Mesendoderm (in vitro differentiated cells): ENCODE measurements around the gene FH.

Experiments
- DNase-seq: peaks from one replicate; pipeline ENCODE4 v3.0.0; 2013
- H2AK5ac ChIP-seq: 2 replicates; pipeline ENCODE4 v1.6.1; 2013; ENCODE audit warnings: low read length, inconsistent platforms
- H2BK120ac ChIP-seq: 2 replicates; pipeline ENCODE4 v1.6.1; 2013; ENCODE audit warnings: low read depth, mild to moderate bottlenecking, low read length, moderate library complexity, mixed read lengths
- H2BK15ac ChIP-seq: replicated peaks from 2 replicates; pipeline ENCODE4 v1.6.1; 2013; ENCODE audit warnings: low read depth, mild to moderate bottlenecking, moderate library complexity
- H2BK5ac ChIP-seq: 2 replicates; pipeline ENCODE4 v1.6.1; 2013; ENCODE audit warnings: low read length, inconsistent platforms
- H3K18ac ChIP-seq: 2 replicates; pipeline ENCODE4 v1.6.1; 2013; ENCODE audit warnings: mild to moderate bottlenecking, low read length, mixed read lengths
- H3K23ac ChIP-seq: one replicate; pipeline ENCODE4 v1.6.1; 2013; ENCODE audit warnings: low read length
- H3K27ac ChIP-seq: 2 replicates; pipeline ENCODE4 v1.5.1; 2013; ENCODE audit warnings: low read depth, mild to moderate bottlenecking, inconsistent platforms, low read length, moderate library complexity
- H3K27me3 ChIP-seq: 2 replicates; pipeline ENCODE4 v1.6.1; 2013; ENCODE audit warnings: low read length, control low read depth, mild to moderate bottlenecking, inconsistent platforms; ENCODE audit not compliant: insufficient read depth, poor library complexity
- H3K36me3 ChIP-seq: 2 replicates; pipeline ENCODE4 v1.6.1; 2013; ENCODE audit warnings: low read length, inconsistent platforms; ENCODE audit not compliant: control insufficient read depth, insufficient read depth
- H3K4ac ChIP-seq: one replicate; pipeline ENCODE4 v1.6.1; 2013; ENCODE audit warnings: low read depth, mild to moderate bottlenecking, low read length, moderate library complexity
- H3K4me1 ChIP-seq: 2 replicates; pipeline ENCODE4 v1.6.1; 2013; ENCODE audit warnings: low read depth, low read length, inconsistent platforms; ENCODE audit not compliant: control insufficient read depth
- H3K4me2 ChIP-seq: 2 replicates; pipeline ENCODE4 v1.6.1; 2013; ENCODE audit warnings: low read length
- H3K4me3 ChIP-seq: 2 replicates; pipeline ENCODE4 v1.5.1; 2013; ENCODE audit warnings: mild to moderate bottlenecking, low read length
- H3K56ac ChIP-seq: one replicate; pipeline ENCODE4 v1.6.1; 2013; ENCODE audit warnings: low read length
- H3K79me1 ChIP-seq: 2 replicates; pipeline ENCODE4 v1.6.1; 2013; ENCODE audit warnings: low read length, inconsistent platforms
- H3K79me2 ChIP-seq: 2 replicates; pipeline ENCODE4 v1.6.1; 2013; ENCODE audit warnings: mild to moderate bottlenecking, low read length; ENCODE audit not compliant: control insufficient read depth, insufficient read depth
- H3K9ac ChIP-seq: 2 replicates; pipeline ENCODE4 v1.6.1; 2013; ENCODE audit warnings: low read length, inconsistent platforms
- H4K5ac ChIP-seq: one replicate; pipeline ENCODE4 v1.6.1; 2013; ENCODE audit warnings: low read length
- H4K8ac ChIP-seq: one replicate; pipeline ENCODE4 v1.6.1; 2013; ENCODE audit warnings: low read depth, mild to moderate bottlenecking, control low read depth, low read length, moderate library complexity
- WGBS: extraction: QIAGEN DNeasy Blood & Tissue Kit; methylation state at CpG from one replicate; pipeline ENCODE4 v1.1.7; 2013; ENCODE audit warnings: low lambda C conversion rate, missing lambda C conversion rate; ENCODE audit not compliant: insufficient coverage; ENCODE audit errors: extremely low coverage; 5-methylcytosine and 5-hydroxymethylcytosine counted together

Gene FH

DNA sequence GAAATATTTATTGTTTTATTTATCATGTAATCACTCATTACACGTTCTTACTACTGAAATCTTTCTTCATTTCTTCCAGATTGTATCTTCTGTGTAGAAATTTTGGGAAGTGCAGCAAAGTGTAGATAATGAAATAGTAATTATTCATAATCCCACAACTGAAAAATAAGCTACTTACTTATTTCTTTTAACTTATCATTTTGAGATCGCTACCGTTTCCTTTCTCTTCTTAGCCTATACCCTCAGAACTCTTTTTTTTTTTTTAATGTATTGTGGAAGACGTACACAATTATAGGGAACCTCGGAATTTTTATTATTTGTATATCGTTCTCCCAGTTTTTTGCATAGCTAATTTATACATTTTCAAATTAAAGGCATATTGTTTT lies 518 bp upstream of the FH start:
- Histone ChIP-seq H3K36me3 (no peaks in the 10 kb centered on the region), H3K27me3 (no peaks in the 10 kb centered on the region), H2BK120ac (no peak overlapping the region), H2BK15ac (no peak overlapping the region), H3K79me1 (peaks cover 2% of the 10 kb centered on the region), H2AK5ac (no peak overlapping the region), H3K18ac (no peak overlapping the region), H4K8ac (no peak overlapping the region), H3K23ac (no peak overlapping the region), H3K4me3 (no peak overlapping the region), H3K27ac (no peak overlapping the region), H4K5ac (no peak overlapping the region), H3K9ac (no peak overlapping the region), H3K79me2 (peaks cover 9% of the 10 kb centered on the region), H3K4me2 (no peak overlapping the region), H3K4ac (no peak overlapping the region), H3K56ac (no peak overlapping the region), H3K4me1 (no peaks in the 10 kb centered on the region), H2BK5ac (no peak overlapping the region)
- no peak for DNase-seq
- WGBS: no CpG with 5 or more reads among the region's 6 CpGs

DNA sequence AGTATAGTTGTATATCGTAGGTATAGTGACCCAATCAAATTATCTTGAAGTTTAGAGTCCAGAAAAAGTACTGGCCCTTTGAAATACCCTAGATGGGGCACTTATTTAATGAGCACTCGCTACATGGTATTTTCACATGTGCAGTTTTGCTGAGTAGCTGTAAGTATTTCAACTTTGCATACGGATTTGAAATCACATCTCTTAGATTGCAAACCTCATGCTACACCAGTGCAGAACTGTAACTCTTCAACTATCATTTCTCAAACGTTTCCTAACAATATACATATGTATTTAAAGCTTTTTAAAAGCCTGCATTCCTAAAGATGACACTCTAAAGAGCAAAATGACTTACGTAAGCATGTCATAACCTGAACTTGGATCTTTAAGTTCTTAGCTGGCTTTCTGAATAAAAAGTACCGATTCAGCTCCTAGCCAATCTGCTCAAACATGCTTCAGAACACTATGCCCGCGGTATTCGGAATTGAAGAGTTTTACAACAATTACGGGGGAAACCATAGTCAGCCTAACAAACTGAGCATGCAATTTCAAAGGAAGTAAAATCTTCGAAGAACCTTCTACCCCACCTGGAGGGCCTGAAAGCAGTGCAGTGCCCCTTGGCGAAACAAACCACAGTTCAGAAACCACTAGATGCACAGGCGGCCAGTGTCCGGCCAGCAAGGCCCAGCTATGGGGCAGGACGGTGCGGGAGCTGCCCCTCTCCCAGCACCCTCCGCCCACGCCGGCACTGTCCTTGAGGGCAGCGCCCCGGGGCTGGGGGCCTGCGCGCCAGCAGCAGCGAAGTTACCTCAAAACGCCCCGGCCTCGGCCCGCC lies 863 bp downstream of the FH start:
- no peak for DNase-seq
- no peak overlapping the region for H2BK15ac ChIP-seq
- no peak overlapping the region for H3K4ac ChIP-seq
- H3K18ac ChIP-seq: peak overlapping the region; percentile 40
- H3K36me3 ChIP-seq: no peaks in the 10 kb centered on the region
- H4K5ac ChIP-seq: no peak overlapping the region
- no CpG with 5 or more reads among the region's 28 CpGs for WGBS
- no peak overlapping the region for H3K23ac ChIP-seq
- peak overlapping the region; percentile 98 for H3K56ac ChIP-seq
- no peak overlapping the region for H2BK120ac ChIP-seq
- H3K27me3 ChIP-seq: no peaks in the 10 kb centered on the region
- no peaks in the 10 kb centered on the region for H3K4me1 ChIP-seq
- no peak overlapping the region for H2AK5ac ChIP-seq
- peak overlapping the region; percentile 88 for H3K9ac ChIP-seq
- no peak overlapping the region for H2BK5ac ChIP-seq
- peak overlapping the region; percentile 86 for H3K4me3 ChIP-seq
- no peak overlapping the region for H4K8ac ChIP-seq
- H3K79me2 ChIP-seq: peaks cover 9% of the 10 kb centered on the region
- H3K4me2 ChIP-seq: peak overlapping the region; percentile 88
- H3K27ac ChIP-seq: peak overlapping the region; percentile 85
- H3K79me1 ChIP-seq: peaks cover 2% of the 10 kb centered on the region

DNA sequence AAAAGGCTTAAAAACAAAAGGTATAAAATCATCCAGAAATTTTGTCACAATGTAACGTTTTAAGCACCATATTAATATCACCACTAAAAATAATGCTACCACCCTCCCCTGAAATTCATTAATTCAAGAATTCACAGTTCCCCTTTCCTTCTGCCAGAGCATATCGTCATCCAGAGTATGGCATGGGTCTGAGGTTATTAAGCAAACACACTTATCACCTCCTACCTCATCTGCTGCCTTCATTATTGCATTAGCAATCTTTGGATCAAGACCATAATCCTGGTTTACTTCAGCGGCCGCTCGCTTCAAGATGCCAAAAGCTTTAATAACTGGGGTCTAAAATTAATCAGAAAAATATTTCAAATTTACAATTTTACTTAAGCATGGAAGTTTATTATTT lies 6.2 kb downstream of the FH start:
- H2AK5ac ChIP-seq: no peak overlapping the region
- WGBS: no CpG with 5 or more reads among the region's 5 CpGs
- no peak overlapping the region for H2BK5ac ChIP-seq
- no peak overlapping the region for H4K5ac ChIP-seq
- H3K36me3 ChIP-seq: no peaks in the 10 kb centered on the region
- no peak overlapping the region for H3K23ac ChIP-seq
- no peak overlapping the region for H3K9ac ChIP-seq
- no peak overlapping the region for H2BK15ac ChIP-seq
- H3K79me1 ChIP-seq: peaks cover 2% of the 10 kb centered on the region
- no peak overlapping the region for H3K4ac ChIP-seq
- H3K56ac ChIP-seq: no peak overlapping the region
- no peak overlapping the region for H3K27ac ChIP-seq
- H3K27me3 ChIP-seq: no peaks in the 10 kb centered on the region
- H2BK120ac ChIP-seq: no peak overlapping the region
- H3K79me2 ChIP-seq: peaks cover 4% of the 10 kb centered on the region
- no peak overlapping the region for H3K4me3 ChIP-seq
- DNase-seq: no peak
- no peaks in the 10 kb centered on the region for H3K4me1 ChIP-seq
- H4K8ac ChIP-seq: no peak overlapping the region
- no peak overlapping the region for H3K18ac ChIP-seq
- H3K4me2 ChIP-seq: no peak overlapping the region

DNA sequence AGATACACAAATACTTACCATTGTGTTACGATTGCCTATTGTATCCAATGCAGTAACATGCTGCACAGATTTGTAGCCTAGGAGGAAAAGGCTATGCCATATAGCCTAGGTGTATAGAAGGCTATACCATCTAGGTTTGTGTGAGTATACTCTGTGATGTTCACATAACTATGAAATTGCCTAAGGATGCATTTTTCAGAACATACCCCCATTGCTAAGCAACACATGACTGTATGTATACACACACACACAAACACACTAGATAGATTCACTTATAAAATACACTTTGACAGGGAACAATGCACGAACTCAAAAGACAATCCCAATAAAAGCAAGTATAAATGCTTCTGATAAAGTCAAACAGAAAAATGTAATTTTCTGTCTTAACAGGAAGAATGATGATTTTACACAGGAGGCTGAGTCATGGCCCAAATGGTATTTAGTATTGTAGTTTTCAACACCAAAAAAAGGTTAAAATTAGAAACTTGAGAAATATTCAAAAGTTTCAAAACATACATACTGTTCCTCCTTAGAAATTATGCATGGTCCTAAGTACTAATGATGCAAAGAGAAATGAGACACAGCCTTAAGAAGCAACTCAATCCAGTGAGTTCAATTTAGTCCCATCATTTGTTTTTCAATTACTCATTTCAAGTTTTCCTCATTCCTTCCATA lies 12.2 kb downstream of the FH start:
- Histone ChIP-seq H3K27me3 (no peaks in the 10 kb centered on the region), H4K8ac (no peak overlapping the region), H2AK5ac (no peak overlapping the region), H3K4me3 (no peak overlapping the region), H3K4me2 (no peak overlapping the region), H3K56ac (no peak overlapping the region), H3K27ac (no peak overlapping the region), H3K36me3 (peaks cover 1% of the 10 kb centered on the region), H3K23ac (no peak overlapping the region), H2BK5ac (no peak overlapping the region), H3K9ac (no peak overlapping the region), H3K4me1 (no peaks in the 10 kb centered on the region), H3K18ac (no peak overlapping the region), H4K5ac (no peak overlapping the region), H3K79me1 (no peaks in the 10 kb centered on the region), H2BK15ac (no peak overlapping the region), H2BK120ac (no peak overlapping the region), H3K4ac (no peak overlapping the region), H3K79me2 (no peaks in the 10 kb centered on the region)
- no CpG with 5 or more reads among the region's 2 CpGs for WGBS
- no peak for DNase-seq

DNA sequence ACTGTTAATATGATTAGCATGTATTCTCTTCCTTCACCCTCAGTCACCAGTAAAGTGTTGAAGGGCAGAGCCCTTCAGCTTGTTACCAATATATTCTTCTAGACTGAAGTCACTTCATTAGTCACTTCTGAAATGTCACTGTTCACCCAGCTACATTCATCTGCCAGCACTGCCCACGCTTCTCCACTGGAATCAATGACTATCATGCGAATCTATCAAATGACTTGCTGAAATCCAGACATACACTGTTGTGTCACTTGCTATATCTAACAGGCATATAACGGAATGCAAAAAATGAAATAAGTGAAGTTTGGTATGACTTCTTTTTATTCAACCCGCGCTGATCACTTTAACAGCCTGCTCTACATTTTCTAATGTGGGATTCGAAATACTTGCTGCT lies 16.1 kb downstream of the FH start:
- no peaks in the 10 kb centered on the region for H3K79me2 ChIP-seq
- H3K9ac ChIP-seq: no peak overlapping the region
- no peak overlapping the region for H3K4me3 ChIP-seq
- H3K79me1 ChIP-seq: no peaks in the 10 kb centered on the region
- H3K4ac ChIP-seq: no peak overlapping the region
- H3K27me3 ChIP-seq: no peaks in the 10 kb centered on the region
- no peak overlapping the region for H3K23ac ChIP-seq
- WGBS: no CpG with 5 or more reads among the region's 6 CpGs
- H2AK5ac ChIP-seq: no peak overlapping the region
- H2BK15ac ChIP-seq: no peak overlapping the region
- no peaks in the 10 kb centered on the region for H3K4me1 ChIP-seq
- no peak overlapping the region for H2BK5ac ChIP-seq
- no peak overlapping the region for H3K27ac ChIP-seq
- no peak overlapping the region for H3K18ac ChIP-seq
- no peak overlapping the region for H4K8ac ChIP-seq
- peaks cover 1% of the 10 kb centered on the region for H3K36me3 ChIP-seq
- no peak overlapping the region for H4K5ac ChIP-seq
- H3K56ac ChIP-seq: no peak overlapping the region
- no peak for DNase-seq
- no peak overlapping the region for H3K4me2 ChIP-seq
- no peak overlapping the region for H2BK120ac ChIP-seq
